ENCODE results near the gene FSD2.

The FSD2 gene

GRCh38 chr15:82835391-82835917 lies 29.6 kb upstream of the FSD2 start:
- Histone ChIP-seq H3K79me2 (ENCODE audit: insufficient read depth, low read length) (no peaks in the 10 kb centered on the region), H3K4me1 (ENCODE audit: insufficient read depth, low read length, severe bottlenecking) (no peaks in the 10 kb centered on the region), H3F3A (ENCODE audit: insufficient read depth, low read length) (no peaks in the 10 kb centered on the region), H3K4me2 (ENCODE audit: low read length) (no peak overlapping the region), H3K4me3 (ENCODE audit: low read depth, low read length, poor library complexity, severe bottlenecking) (no peak overlapping the region), H3K9ac (ENCODE audit: low read length) (no peak overlapping the region), H3K27ac (ENCODE audit: low read depth, low read length, poor library complexity, severe bottlenecking) (no peak overlapping the region), H2AFZ (ENCODE audit: low read length) (no peak overlapping the region), H3K9me2 (ENCODE audit: low read depth, low read length) (no peaks in the 10 kb centered on the region), H4K20me1 (ENCODE audit: insufficient read depth, low read length) (no peaks in the 10 kb centered on the region), H3K27me3 (ENCODE audit: insufficient read depth, low read length) (no peaks in the 10 kb centered on the region), H3K36me3 (ENCODE audit: insufficient read depth, low read length) (peaks cover 76% of the 10 kb centered on the region), H3K9me3 (ENCODE audit: low read length) (no peaks in the 10 kb centered on the region)
- TF ChIP-seq EZH2 (IDR thresholded peaks at IDR 0.05; ENCODE audit: borderline replicate concordance, low read length) (no peak), CTCF (IDR thresholded peaks at IDR 0.05; ENCODE audit: low read length) (no peak)

- H3K9me2 ChIP-seq (ENCODE audit: low read depth, low read length): no peaks in the 10 kb centered on the region
- H3K4me2 ChIP-seq (ENCODE audit: low read length): no peak overlapping the region
- TF ChIP-seq CTCF (IDR thresholded peaks at IDR 0.05; ENCODE audit: low read length): no peak
- no peak for TF ChIP-seq EZH2 (IDR thresholded peaks at IDR 0.05; ENCODE audit: borderline replicate concordance, low read length)
- no peaks in the 10 kb centered on the region for H3K4me1 ChIP-seq (ENCODE audit: insufficient read depth, low read length, severe bottlenecking)
- no peaks in the 10 kb centered on the region for H3K27me3 ChIP-seq (ENCODE audit: insufficient read depth, low read length)
- H3K36me3 ChIP-seq (ENCODE audit: insufficient read depth, low read length): peaks cover 97% of the 10 kb centered on the region
- no peaks in the 10 kb centered on the region for H3K79me2 ChIP-seq (ENCODE audit: insufficient read depth, low read length)
- no peak overlapping the region for H3K9ac ChIP-seq (ENCODE audit: low read length)
- H4K20me1 ChIP-seq (ENCODE audit: insufficient read depth, low read length): no peaks in the 10 kb centered on the region
- no peak overlapping the region for H3K27ac ChIP-seq (ENCODE audit: low read depth, low read length, poor library complexity, severe bottlenecking)
- H3K4me3 ChIP-seq (ENCODE audit: low read depth, low read length, poor library complexity, severe bottlenecking): no peak overlapping the region
- no peaks in the 10 kb centered on the region for H3F3A ChIP-seq (ENCODE audit: insufficient read depth, low read length)
- H3K9me3 ChIP-seq (ENCODE audit: low read length): no peaks in the 10 kb centered on the region
- no peak overlapping the region for H2AFZ ChIP-seq (ENCODE audit: low read length)
Observed at GRCh38 chr15:82833362-82833682, 27.5 kb upstream of the FSD2 start.

GRCh38 chr15:82832601-82833361 lies 26.9 kb upstream of the FSD2 start:
- no peak overlapping the region for H2AFZ ChIP-seq (ENCODE audit: low read length)
- peaks cover 100% of the 10 kb centered on the region for H3K36me3 ChIP-seq (ENCODE audit: insufficient read depth, low read length)

More at GRCh38 chr15:82832601-82833361, 26.9 kb upstream of the FSD2 start:
- Histone ChIP-seq H3K79me2 (ENCODE audit: insufficient read depth, low read length) (no peaks in the 10 kb centered on the region), H3K4me3 (ENCODE audit: low read depth, low read length, poor library complexity, severe bottlenecking) (no peak overlapping the region), H3K4me2 (ENCODE audit: low read length) (no peak overlapping the region), H3K9ac (ENCODE audit: low read length) (no peak overlapping the region), H3K27ac (ENCODE audit: low read depth, low read length, poor library complexity, severe bottlenecking) (no peak overlapping the region), H3F3A (ENCODE audit: insufficient read depth, low read length) (no peaks in the 10 kb centered on the region), H3K9me3 (ENCODE audit: low read length) (no peaks in the 10 kb centered on the region), H4K20me1 (ENCODE audit: insufficient read depth, low read length) (no peaks in the 10 kb centered on the region), H3K27me3 (ENCODE audit: insufficient read depth, low read length) (no peaks in the 10 kb centered on the region), H3K4me1 (ENCODE audit: insufficient read depth, low read length, severe bottlenecking) (no peaks in the 10 kb centered on the region), H3K9me2 (ENCODE audit: low read depth, low read length) (no peaks in the 10 kb centered on the region)
- TF ChIP-seq EZH2 (IDR thresholded peaks at IDR 0.05; ENCODE audit: borderline replicate concordance, low read length) (no peak), CTCF (IDR thresholded peaks at IDR 0.05; ENCODE audit: low read length) (no peak)
